ENCODE data around the gene B4GALNT1. TPM values are rescaled to one million over a fixed set of nuclear protein-coding genes. Genes with fewer than 3 reads are reported as not detected.

B4GALNT1 gene
- total and polyA plus RNA-seq, 2 of the 13 experiments (the other 11 are each of a cell fraction or from before 2014, with no cell fraction given): 4.5 to 5.4 TPM

- TF ChIP-seq NCOA2 (CRISPR knock-in tag; IDR thresholded peaks at IDR 0.05): peak; percentile 45
- no peak for TF ChIP-seq THAP9 (CRISPR knock-in tag; IDR thresholded peaks at IDR 0.05; ENCODE audit: borderline replicate concordance)
- no peak for TF ChIP-seq TFDP2 (CRISPR knock-in tag; IDR thresholded peaks at IDR 0.05)
- no peak for TF ChIP-seq ZNF121 (CRISPR knock-in tag; IDR thresholded peaks at IDR 0.05)
- no peak for TF ChIP-seq ZNF644 (CRISPR knock-in tag; IDR thresholded peaks at IDR 0.05; ENCODE audit: low read depth)
- no peak for TF ChIP-seq ZNF589 (CRISPR knock-in tag; conservative IDR thresholded peaks at IDR 0.05)
- TF ChIP-seq ARID3A (IDR thresholded peaks at IDR 0.05; ENCODE audit: low read depth, low read length): 0 out of 2 replicates have a peak, but pooled peaks have one; percentile 25
- no peak for TF ChIP-seq SRSF9 (IDR thresholded peaks at IDR 0.05; ENCODE audit: borderline replicate concordance, insufficient read depth, low read depth, low read length, poor library complexity, severe bottlenecking)
- no peak for TF ChIP-seq PAX8 (CRISPR knock-in tag; IDR thresholded peaks at IDR 0.05; ENCODE audit: borderline replicate concordance)
- TF ChIP-seq NFE2L1 (CRISPR knock-in tag; IDR thresholded peaks at IDR 0.05; ENCODE audit: borderline replicate concordance): no peak
- peak; percentile 56 for TF ChIP-seq MED1 (CRISPR knock-in tag; IDR thresholded peaks at IDR 0.05)
- no peak for TF ChIP-seq EED (CRISPR knock-in tag; IDR thresholded peaks at IDR 0.05)
- TF ChIP-seq ZNF704 (CRISPR knock-in tag; IDR thresholded peaks at IDR 0.05; ENCODE audit: borderline replicate concordance): peak; percentile 49; the same call in 1 of the 2 replicates
- no peak for TF ChIP-seq ZNF10 (CRISPR knock-in tag; IDR thresholded peaks at IDR 0.05; ENCODE audit: borderline replicate concordance, low read depth)
- no peak for TF ChIP-seq WIZ (CRISPR knock-in tag; IDR thresholded peaks at IDR 0.05)
- peak; percentile 40; the same call in 1 of the 2 replicates for TF ChIP-seq RORA (CRISPR knock-in tag; IDR thresholded peaks at IDR 0.05)
- TF ChIP-seq ZHX1 (CRISPR knock-in tag; IDR thresholded peaks at IDR 0.05; ENCODE audit: low read depth): no peak
- TF ChIP-seq MBNL3 (CRISPR knock-in tag; conservative IDR thresholded peaks at IDR 0.05): no peak
- no peak for TF ChIP-seq ZNF496 (CRISPR knock-in tag; IDR thresholded peaks at IDR 0.05; ENCODE audit: insufficient replicate concordance)
Measured at GRCh38 chr12:57579677-57580465, 53.1 kb downstream of the B4GALNT1 start (continued).
